ENCODE data around the gene PRR14.

PRR14 gene

GRCh38 chr16:30609926-30610839 lies 40.6 kb upstream of the PRR14 start, which contains the start of gene ZNF689 (continued):
- TF ChIP-seq ZNF629 (tag by site-specific recombination; IDR thresholded peaks at IDR 0.05) (0 out of 2 replicates have a peak, but pooled peaks have one; percentile 73), ZNF112 (tag by site-specific recombination; IDR thresholded peaks at IDR 0.05) (no peak), SP7 (tag by site-specific recombination; IDR thresholded peaks at IDR 0.05) (peak; percentile 79), ZNF561 (tag by site-specific recombination; IDR thresholded peaks at IDR 0.05; ENCODE audit: borderline replicate concordance) (peak; percentile 100), ZBTB6 (tag by site-specific recombination; IDR thresholded peaks at IDR 0.05) (peak; percentile 95)

- H3K4me1 ChIP-seq (ENCODE audit: control insufficient read depth, insufficient read depth, low read length), result no peaks in the 10 kb centered on the region
- ChIA-PET POLR2A (interaction anchor here (0.9 to 2.0 kb wide), 6 partner anchors 12 to 245 kb away, joined by 3 to 8 read pairs (median 4); partner anchors contain the start of genes DCTPP1 and ZNF764), CTCF (interaction anchor here (0.6 to 5.8 kb wide), 42 partner anchors 8 to 521 kb away, joined by 3 to 79 read pairs (median 4); partner anchors contain the start of genes DCTPP1, SEPHS2, ZNF48 and ZNF771)
- no peaks in the 10 kb centered on the region for H3K9me3 ChIP-seq (ENCODE audit: control insufficient read depth, insufficient read depth, low read depth, low read length)
- no peak overlapping the region for H3K27ac ChIP-seq (ENCODE audit: extremely low read depth, low read depth, low read length)
- H3K4me3 ChIP-seq (ENCODE audit: low read depth, low read length), result no peak overlapping the region
- no peaks in the 10 kb centered on the region for H3K36me3 ChIP-seq (ENCODE audit: control insufficient read depth in 2 of 2, insufficient read depth in 1 of 2, low read length in 2 of 2)
- no peak for TF ChIP-seq ZNF548 (tag by site-specific recombination; IDR thresholded peaks at IDR 0.05)
- 0 out of 2 replicates have a peak, but pooled peaks have one; percentile 71 for TF ChIP-seq ZNF501 (tag by site-specific recombination; IDR thresholded peaks at IDR 0.05)
- TF ChIP-seq ZBTB7A (tag by site-specific recombination; IDR thresholded peaks at IDR 0.05; ENCODE audit: low read depth), result no peak
- TF ChIP-seq ZBTB11 (tag by site-specific recombination; conservative IDR thresholded peaks at IDR 0.05; ENCODE audit: low read depth), result peak; percentile 41; the same call in 1 of the 2 replicates
- TF ChIP-seq EGR2 (tag by site-specific recombination; IDR thresholded peaks at IDR 0.05; ENCODE audit: low read depth), result 0 out of 2 replicates have a peak, but pooled peaks have one; percentile 15
- peak; percentile 27 for TF ChIP-seq ZBTB26 (tag by site-specific recombination; optimal IDR thresholded peaks at IDR 0.05)
- TF ChIP-seq ZFHX2 (tag by site-specific recombination; conservative IDR thresholded peaks at IDR 0.05), result peak; percentile 45
- peak; percentile 50; the same call in 1 of the 2 replicates for TF ChIP-seq KLF17 (tag by site-specific recombination; IDR thresholded peaks at IDR 0.05)
- 0 out of 2 replicates have a peak, but pooled peaks have one; percentile 30 for TF ChIP-seq ZNF677 (tag by site-specific recombination; IDR thresholded peaks at IDR 0.05)
- TF ChIP-seq ZNF600 (tag by site-specific recombination; IDR thresholded peaks at IDR 0.05), result 0 out of 2 replicates have a peak, but pooled peaks have one; percentile 15
- TF ChIP-seq HOXD13 (CRISPR knock-in tag; IDR thresholded peaks at IDR 0.05; ENCODE audit: borderline replicate concordance), result no peak
- peak; percentile 57 for TF ChIP-seq GLIS1 (tag by site-specific recombination; IDR thresholded peaks at IDR 0.05)
- TF ChIP-seq ZNF202 (tag by site-specific recombination; IDR thresholded peaks at IDR 0.05; ENCODE audit: borderline replicate concordance), result no peak
- no peak for TF ChIP-seq ZFP41 (tag by site-specific recombination; IDR thresholded peaks at IDR 0.05; ENCODE audit: borderline replicate concordance)
- peak; percentile 49; the same call in 1 of the 2 replicates for TF ChIP-seq ZNF391 (tag by site-specific recombination; IDR thresholded peaks at IDR 0.05; ENCODE audit: borderline replicate concordance, low read depth)
- no peak for TF ChIP-seq ZNF704 (tag by site-specific recombination; IDR thresholded peaks at IDR 0.05)
- no peak for TF ChIP-seq ZIC2 (tag by site-specific recombination; IDR thresholded peaks at IDR 0.05)
- no peak for TF ChIP-seq ZNF114 (tag by site-specific recombination; IDR thresholded peaks at IDR 0.05)
- TF ChIP-seq WT1 (tag by site-specific recombination; IDR thresholded peaks at IDR 0.05), result peak; percentile 17; the same call in 1 of the 2 replicates
- peak; percentile 67; the same call in 1 of the 2 replicates for TF ChIP-seq ZNF580 (tag by site-specific recombination; IDR thresholded peaks at IDR 0.05)
Observed at GRCh38 chr16:30615358-30616091, 35.2 kb upstream of the PRR14 start.
